ENCODE data around the gene KCNH1. TPM values are rescaled to one million over a fixed set of nuclear protein-coding genes. Genes with fewer than 3 reads are reported as not detected.

Gene KCNH1
- total and polyA plus RNA-seq, 10 of the 15 experiments (the other 5 are each of a cell fraction or from before 2014, with no cell fraction given) = 0.02 to 0.04 (median 0.04) TPM; not detected in 7

GRCh38 chr1:211088156-211088555, 45.8 kb downstream of the KCNH1 start:
- Histone ChIP-seq H2AFZ (ENCODE audit: control insufficient read depth, low read depth, low read length) (no peak overlapping the region), H3K4me2 (ENCODE audit: control insufficient read depth, insufficient read depth) (no peak overlapping the region), H3K27ac (ENCODE audit: control insufficient read depth, insufficient read depth) (no peak overlapping the region), H3K27me3 (replicated peaks in 1 of 2; ENCODE audit: control insufficient read depth in 2 of 2, insufficient read depth in 2 of 2, low read length in 1 of 2) (no peaks in the 10 kb centered on the region; a peak in 1 of 4 replicates), H3K4me3 (no peak overlapping the region), H3K79me2 (ENCODE audit: control insufficient read depth, insufficient read depth, low read length) (no peaks in the 10 kb centered on the region), H3K9me3 (replicated peaks; ENCODE audit: control insufficient read depth, insufficient read depth, low read length) (no peaks in the 10 kb centered on the region), H3K4me1 (ENCODE audit: control insufficient read depth, insufficient read depth, low read length) (no peaks in the 10 kb centered on the region), H3K36me3 (ENCODE audit: control insufficient read depth in 2 of 2, insufficient read depth in 2 of 2, low read length in 1 of 2) (no peaks in the 10 kb centered on the region), H3K9ac (ENCODE audit: control insufficient read depth, insufficient read depth, low read length) (no peak overlapping the region), H4K20me1 (ENCODE audit: control insufficient read depth, insufficient read depth) (no peaks in the 10 kb centered on the region)
- ChIA-PET CTCF (no interaction called here), SMC1A (ENCODE audit: uncharacterized antibody, unreplicated experiment) (no interaction called here), RAD21 (ENCODE audit: unreplicated experiment) (no interaction called here), POLR2A (no interaction called here)
- no peak for DNase-seq (ENCODE audit: low read depth, low spot score)
- no peak for TF ChIP-seq SMARCA5 (IDR thresholded peaks at IDR 0.05)
- TF ChIP-seq ATF7 (IDR thresholded peaks at IDR 0.05; ENCODE audit: low read depth) = no peak
- no peak for TF ChIP-seq USF2 (IDR thresholded peaks at IDR 0.05; ENCODE audit: borderline replicate concordance, low read depth, low read length)
- TF ChIP-seq NKRF (conservative IDR thresholded peaks at IDR 0.05) = no peak
- TF ChIP-seq PRDM15 (CRISPR knock-in tag; IDR thresholded peaks at IDR 0.05) = no peak
- no peak for TF ChIP-seq CREM (IDR thresholded peaks at IDR 0.05; ENCODE audit: low read depth)
- no peak for TF ChIP-seq ZNF24 (IDR thresholded peaks at IDR 0.05)
- no peak for TF ChIP-seq CBX5 (IDR thresholded peaks at IDR 0.05; ENCODE audit: low read depth)
- TF ChIP-seq MYC (IDR thresholded peaks at IDR 0.05; ENCODE audit: insufficient read depth, insufficient read length, insufficient replicate concordance, low read length, severe bottlenecking) = no peak
- no peak for TF ChIP-seq ZSCAN29 (IDR thresholded peaks at IDR 0.05)
- no peak for TF ChIP-seq CEBPB (IDR thresholded peaks at IDR 0.05; ENCODE audit: borderline replicate concordance in 1 of 2, low read depth in 2 of 2, low read length in 2 of 2)
- no peak for TF ChIP-seq GABPA (IDR thresholded peaks at IDR 0.05; ENCODE audit: low read depth)
- intact Hi-C loops (cut with micrococcal nuclease; ENCODE audit: unreplicated experiment) (no loop called here), in situ Hi-C loops (cut with MboI) (no loop called here)
- no peak for ATAC-seq
- no TSS peak for BruUV-seq (replicated peaks)
- WGBS (ENCODE audit: insufficient coverage, insufficient replicate concordance, low lambda C conversion rate, missing lambda C conversion rate) = 6% methylated on average over 1 of the region's 1 CpG
- no peak for FAIRE-seq

Measured in GM12878 (cell line).